HL-60 (cell line): ENCODE results near the gene PGC.

Source experiments
- DNase-seq, 2 experiments: peaks; one replicate each; pipeline ENCODE4 v3.0.0-alpha.2; 2010 to 2020; ENCODE audit warnings: low read depth in 1 of 2, low spot score in 1 of 2
- H3K27ac ChIP-seq: fragments of 250-450 bp; sonication (Bioruptor Pico); replicated peaks from 2 replicates; pipeline ENCODE4 v1.5.1; 2020; ENCODE audit warnings: mild to moderate bottlenecking, moderate library complexity
- H3K27me3 ChIP-seq: fragments of 250-450 bp; sonication (Bioruptor Pico); 2 replicates; pipeline ENCODE4 v1.5.1; 2021; ENCODE audit warnings: mild to moderate bottlenecking, moderate library complexity; ENCODE audit not compliant: insufficient read depth, poor library complexity, severe bottlenecking
- H3K4me3 ChIP-seq: replicated peaks from 2 replicates; pipeline ENCODE4 v1.5.1; 2011; ENCODE audit warnings: mild to moderate bottlenecking, control low read depth, low read length; ENCODE audit not compliant: insufficient read depth
- CTCF ChIP-seq: IDR thresholded peaks from one replicate; pipeline ENCODE4 v1.5.1; 2011; ENCODE audit warnings: low read length, control low read depth, inconsistent platforms; ENCODE audit not compliant: insufficient read depth
- GABPA ChIP-seq: IDR thresholded peaks from 2 replicates; pipeline ENCODE4 v1.6.1; 2012; ENCODE audit warnings: low read depth
- POLR2AphosphoS5 ChIP-seq: IDR thresholded peaks from 2 replicates; pipeline ENCODE4 v1.6.1; 2012; ENCODE audit warnings: low read depth
- REST ChIP-seq: IDR thresholded peaks from 2 replicates; pipeline ENCODE4 v1.6.1; 2012; ENCODE audit warnings: low read depth; ENCODE audit not compliant: insufficient replicate concordance
- SPI1 ChIP-seq: IDR thresholded peaks from 2 replicates; pipeline ENCODE4 v1.6.1; 2012; ENCODE audit warnings: low read depth, mild to moderate bottlenecking, borderline replicate concordance

Gene PGC

GRCh38 chr6:41734666-41735426 is 12.4 kb downstream of the PGC start:
- no peak overlapping the region for H3K27ac ChIP-seq
- H3K27me3 ChIP-seq: no peaks in the 10 kb centered on the region
- no peak for TF ChIP-seq POLR2AphosphoS5
- no peak for TF ChIP-seq CTCF
- TF ChIP-seq REST: no peak
- no peak for TF ChIP-seq GABPA
- no peak for TF ChIP-seq SPI1
- H3K4me3 ChIP-seq: peak overlapping the region; percentile 76
- peak; percentile 34 to 59 for DNase-seq

- peak overlapping the region; percentile 76 for H3K4me3 ChIP-seq
- peak in 1 of 2 experiments; percentile 18 for DNase-seq
- TF ChIP-seq GABPA (no peak), SPI1 (0 out of 2 replicates have a peak, but pooled peaks have one; percentile 12), REST (no peak), POLR2AphosphoS5 (no peak), CTCF (no peak)
- H3K27ac ChIP-seq: no peak overlapping the region
- no peaks in the 10 kb centered on the region for H3K27me3 ChIP-seq
These were observed 13.2 kb downstream of the PGC start for GRCh38 chr6:41733707-41734665.

- DNase-seq: no peak
- TF ChIP-seq POLR2AphosphoS5 (no peak), GABPA (no peak), CTCF (no peak)
- Histone ChIP-seq H3K27me3 (no peaks in the 10 kb centered on the region), H3K27ac (no peak overlapping the region), H3K4me3 (no peak overlapping the region)
These were observed 13.9 kb downstream of the PGC start for GRCh38 chr6:41733360-41733706.
